Prostate gland (tissue), 2 donors: ENCODE results near the gene MARCHF5. TPM values are rescaled to one million over a fixed set of nuclear protein-coding genes. Genes with fewer than 3 reads are reported as not detected.
"Not testable (repeated sequence)": the region's sequence is repeated elsewhere in the genome, so short reads cannot be mapped to it uniquely, and the experiment has no call there.

ENCODE experiments used
- DNase-seq: peaks from one replicate; pipeline ENCODE4 v3.0.0-alpha.2; 2019; ENCODE audit warnings: low spot score
- H3K27ac ChIP-seq, 2 donors: fragments of 200-600 bp; sonication (generic); 2 replicates each; pipeline ENCODE4 v1.5.1; 2017 to 2019
- H3K27me3 ChIP-seq: fragments of 200-600 bp; sonication (generic); replicated peaks from 2 replicates; pipeline ENCODE4 v1.5.1; 2019; ENCODE audit not compliant: insufficient read depth
- H3K36me3 ChIP-seq, 2 donors: fragments of 200-600 bp; sonication (generic); 1 replicate in 1 of 2; 2 replicates in 1 of 2; pipeline versions ENCODE4 v1.5.1 to v1.8.1; 2017 to 2019
- H3K4me1 ChIP-seq: fragments of 200-600 bp; sonication (generic); replicated peaks from 2 replicates; pipeline ENCODE4 v1.5.1; 2019
- H3K4me3 ChIP-seq, 2 donors: fragments of 200-600 bp; sonication (generic); 2 replicates each; pipeline ENCODE4 v1.5.1; 2017 to 2019
- H3K9me3 ChIP-seq: fragments of 200-600 bp; sonication (generic); 2 replicates; pipeline ENCODE4 v1.5.1; 2017
- CTCF ChIP-seq, 4 experiments: fragments of 200-600 bp in 2 of 4; fragments of 450-650 bp in 2 of 4; sonication (generic) in 2 of 4; IDR thresholded peaks; 1 replicate in 3 of 4; 2 replicates in 1 of 4; pipeline ENCODE4 v1.5.1; 2016 to 2019; ENCODE audit warnings: antibody characterized with exemption in 4 of 4, mild to moderate bottlenecking in 2 of 4, moderate library complexity in 2 of 4
- POLR2A ChIP-seq: fragments of 450-650 bp; IDR thresholded peaks from one replicate; pipeline ENCODE4 v1.6.1; 2016; ENCODE audit warnings: antibody characterized with exemption, mild to moderate bottlenecking
- POLR2AphosphoS5 ChIP-seq: sonication (generic); formaldehyde crosslinking; IDR thresholded peaks from one replicate; pipeline ENCODE4 v1.6.1; 2017; ENCODE audit warnings: antibody characterized with exemption
- WGBS: methylation state at CpG from one replicate; pipeline ENCODE4 v1.1.5; 2018; 5-methylcytosine and 5-hydroxymethylcytosine counted together
- intact Hi-C: fragments of 100-400 bp; cut with DNase I; formaldehyde crosslinking; loops from one replicate; pipeline ENCODE4 v1.14.2; 2022
- total RNA-seq, 2 donors: library from RNA; depleted of rRNA; stranded (reverse); fragments of >200 nt; gene quantifications; one replicate each; pipeline ENCODE4 v1.1.0, GENCODE V29; 2016

Gene MARCHF5
- total RNA-seq, 2 donors from 2014 or later, result 20.8 TPM

- WGBS, result 94% methylated on average over 2 of the region's 2 CpGs
- DNase-seq, result no peak
- H3K4me1 ChIP-seq, result no peaks in the 10 kb centered on the region
- H3K27ac ChIP-seq, result no peak overlapping the region
- no peaks in the 10 kb centered on the region for H3K27me3 ChIP-seq
- TF ChIP-seq CTCF (IDR thresholded peaks at IDR 0.05) (no peak), POLR2AphosphoS5 (no peak), POLR2A (no peak)
- H3K4me3 ChIP-seq, result no peak overlapping the region
- H3K36me3 ChIP-seq, result no peaks in the 10 kb centered on the region
- H3K9me3 ChIP-seq, result no peaks in the 10 kb centered on the region
- intact Hi-C loops, result no loop called here
These were observed 51.8 kb downstream of the MARCHF5 start for GRCh38 chr10:92342796-92343195.

- H3K27me3 ChIP-seq, H3K9me3 ChIP-seq, H3K36me3 ChIP-seq, H3K27ac ChIP-seq, H3K4me3 ChIP-seq, H3K4me1 ChIP-seq, intact Hi-C loops, DNase-seq: not testable (repeated sequence)
- WGBS, result 98% methylated on average over 5 of the region's 5 CpGs
These were observed 54.6 kb downstream of the MARCHF5 start for GRCh38 chr10:92345575-92345974.

- WGBS, result 93% methylated on average over 9 of the region's 9 CpGs
- H3K9me3 ChIP-seq, H3K27ac ChIP-seq, H3K36me3 ChIP-seq, H3K4me3 ChIP-seq, H3K4me1 ChIP-seq, intact Hi-C loops, H3K27me3 ChIP-seq, DNase-seq: not testable (repeated sequence)
These were observed 56.2 kb downstream of the MARCHF5 start for GRCh38 chr10:92347035-92347676.

GRCh38 chr10:92350411-92350810 lies 59.4 kb downstream of the MARCHF5 start:
- no peak overlapping the region for H3K4me3 ChIP-seq
- TF ChIP-seq POLR2A (no peak), CTCF (IDR thresholded peaks at IDR 0.05) (no peak), POLR2AphosphoS5 (no peak)
- DNase-seq, result no peak
- H3K27me3 ChIP-seq, result no peaks in the 10 kb centered on the region
- no peaks in the 10 kb centered on the region for H3K4me1 ChIP-seq
- H3K36me3 ChIP-seq, result no peaks in the 10 kb centered on the region
- no peaks in the 10 kb centered on the region for H3K9me3 ChIP-seq
- no peak overlapping the region for H3K27ac ChIP-seq
- intact Hi-C loops, result no loop called here
- WGBS, result 87% methylated on average over 4 of the region's 4 CpGs

- H3K27me3 ChIP-seq, result no peaks in the 10 kb centered on the region
- 56% methylated on average over 4 of the region's 4 CpGs for WGBS
- TF ChIP-seq CTCF (IDR thresholded peaks at IDR 0.05) (no peak), POLR2AphosphoS5 (no peak), POLR2A (no peak)
- no peak overlapping the region for H3K4me3 ChIP-seq
- H3K9me3 ChIP-seq, result no peaks in the 10 kb centered on the region
- intact Hi-C loops, result no loop called here
- H3K27ac ChIP-seq, result no peak overlapping the region
- H3K4me1 ChIP-seq, result no peaks in the 10 kb centered on the region
- no peak for DNase-seq
- no peaks in the 10 kb centered on the region for H3K36me3 ChIP-seq
These were observed 63.6 kb downstream of the MARCHF5 start for GRCh38 chr10:92354587-92354986.

GRCh38 chr10:92356041-92356440 lies 65.1 kb downstream of the MARCHF5 start:
- 86% methylated on average over 7 of the region's 7 CpGs for WGBS
- intact Hi-C loops, result no loop called here
- H3K4me1 ChIP-seq, result no peaks in the 10 kb centered on the region
- H3K27ac ChIP-seq, result no peak overlapping the region
- H3K27me3 ChIP-seq, result no peaks in the 10 kb centered on the region
- H3K36me3 ChIP-seq, result no peaks in the 10 kb centered on the region
- no peak for TF ChIP-seq CTCF (IDR thresholded peaks at IDR 0.05)
- no peak for TF ChIP-seq POLR2A
- no peak for TF ChIP-seq POLR2AphosphoS5
- no peak for DNase-seq
- H3K9me3 ChIP-seq, result no peaks in the 10 kb centered on the region
- H3K4me3 ChIP-seq, result no peak overlapping the region
